A673 (cell line): ENCODE measurements around the gene FOXA2.

Source experiments
- CTCF ChIP-seq: fragments of 300-800, 200-600 bp; sonication (generic); conservative IDR thresholded peaks from 2 replicates; pipeline ENCODE4 v1.5.1; 2017; ENCODE audit warnings: low read depth, mild to moderate bottlenecking, antibody characterized with exemption, low read length, moderate library complexity, mixed read lengths
- EZH2 ChIP-seq: fragments of 200-600 bp; sonication (generic); IDR thresholded peaks from 2 replicates; pipeline ENCODE4 v1.6.1; 2017; ENCODE audit warnings: borderline replicate concordance, low read depth, mild to moderate bottlenecking, mixed read lengths, antibody characterized with exemption, low read length; ENCODE audit not compliant: poor library complexity, severe bottlenecking

GRCh38 chr20:22556565-22557056, 27.8 kb downstream of the FOXA2 start:
- no peak for TF ChIP-seq EZH2
- TF ChIP-seq CTCF, result no peak
